ES-I3 (cell line): ENCODE data around the gene PRXL2B.

ENCODE experiments used
- H3K36me3 ChIP-seq: 2 replicates; pipeline ENCODE4 v1.6.1; 2013; ENCODE audit warnings: mild to moderate bottlenecking, low read length, control low read depth, moderate library complexity; ENCODE audit not compliant: insufficient read depth
- H3K4me1 ChIP-seq: 2 replicates; pipeline ENCODE4 v1.6.1; 2013; ENCODE audit warnings: mild to moderate bottlenecking, control low read depth, low read length; ENCODE audit not compliant: insufficient read depth
- H3K9ac ChIP-seq: 2 replicates; pipeline ENCODE4 v1.6.1; 2013; ENCODE audit warnings: low read depth, mild to moderate bottlenecking, low read length, moderate library complexity
- H3K9me3 ChIP-seq: 2 replicates; pipeline ENCODE4 v1.6.1; 2013; ENCODE audit warnings: mild to moderate bottlenecking, low read length, moderate library complexity; ENCODE audit not compliant: control insufficient read depth, insufficient read depth

PRXL2B gene

GRCh38 chr1:2639607-2640521 is 53.3 kb downstream of the PRXL2B start:
- Histone ChIP-seq H3K4me1 (no peaks in the 10 kb centered on the region), H3K9ac (no peak overlapping the region), H3K36me3 (no peaks in the 10 kb centered on the region), H3K9me3 (0 out of 2 replicates have a peak, but pooled peaks cover 6% of the 10 kb centered on the region)

DNA sequence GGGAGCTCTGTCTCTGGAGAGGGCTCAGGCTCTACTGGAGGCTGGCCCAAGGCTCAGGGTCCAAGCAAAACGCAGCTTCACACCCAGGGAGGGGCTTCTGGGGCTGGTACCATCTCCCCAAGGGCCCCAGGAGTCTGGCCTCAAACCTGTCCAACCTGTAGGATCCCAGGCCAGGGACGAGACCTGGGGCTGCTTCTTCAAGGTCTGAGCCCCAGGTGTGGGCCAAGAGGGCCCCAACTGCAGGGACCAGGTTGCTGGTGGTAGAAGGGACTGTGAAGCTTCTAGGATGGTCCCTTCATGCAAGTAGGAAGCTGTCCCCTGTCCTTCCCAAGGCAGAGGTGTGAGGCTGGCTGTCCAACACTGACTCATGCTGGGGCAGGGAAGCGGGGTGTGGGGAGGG is 54.0 kb downstream of the PRXL2B start:
- Histone ChIP-seq H3K4me1 (no peaks in the 10 kb centered on the region), H3K9me3 (0 out of 2 replicates have a peak, but pooled peaks cover 6% of the 10 kb centered on the region)

More for the DNA sequence above, 54.0 kb downstream of the PRXL2B start:
- no peaks in the 10 kb centered on the region for H3K36me3 ChIP-seq
- H3K9ac ChIP-seq, result no peak overlapping the region
